Right lobe of liver (tissue), 4 donors: Measurements from ENCODE around the gene MRGPRD.

Source experiments
- CTCF ChIP-seq, 4 donors: fragments of 200-600 bp in 3 of 4; fragments of 450-650 bp in 1 of 4; IDR thresholded peaks; one replicate each; pipeline versions ENCODE4 v1.5.1 to v1.8.0; 2016 to 2022; ENCODE audit warnings: antibody characterized with exemption in 4 of 4, mild to moderate bottlenecking in 2 of 4
- POLR2A ChIP-seq: fragments of 450-650 bp; IDR thresholded peaks from one replicate; pipeline ENCODE4 v1.6.1; 2017; ENCODE audit warnings: antibody characterized with exemption, mild to moderate bottlenecking
- donor health status: DM: no; HTN: no; CAD: no.
- donor health status: DM: no; HTN: no; CAD: no.
- donor health status: DM: no; HTN: yes; CAD: no.

GRCh38 chr11:68973219-68973618, 7.6 kb downstream of the MRGPRD start:
- no peak for TF ChIP-seq CTCF (IDR thresholded peaks at IDR 0.05)
- TF ChIP-seq POLR2A: no peak
